ENCODE results near the gene MALSU1. TPM values are rescaled to one million over a fixed set of nuclear protein-coding genes. Genes with fewer than 3 reads are reported as not detected.

Gene MALSU1
- total and polyA plus RNA-seq, 4 donors: 30.3 to 84.6 (median 40.5) TPM

GRCh38 chr7:23266918-23267317 is 32.2 kb upstream of the MALSU1 start (continued):
- TF ChIP-seq, protein P1, sequence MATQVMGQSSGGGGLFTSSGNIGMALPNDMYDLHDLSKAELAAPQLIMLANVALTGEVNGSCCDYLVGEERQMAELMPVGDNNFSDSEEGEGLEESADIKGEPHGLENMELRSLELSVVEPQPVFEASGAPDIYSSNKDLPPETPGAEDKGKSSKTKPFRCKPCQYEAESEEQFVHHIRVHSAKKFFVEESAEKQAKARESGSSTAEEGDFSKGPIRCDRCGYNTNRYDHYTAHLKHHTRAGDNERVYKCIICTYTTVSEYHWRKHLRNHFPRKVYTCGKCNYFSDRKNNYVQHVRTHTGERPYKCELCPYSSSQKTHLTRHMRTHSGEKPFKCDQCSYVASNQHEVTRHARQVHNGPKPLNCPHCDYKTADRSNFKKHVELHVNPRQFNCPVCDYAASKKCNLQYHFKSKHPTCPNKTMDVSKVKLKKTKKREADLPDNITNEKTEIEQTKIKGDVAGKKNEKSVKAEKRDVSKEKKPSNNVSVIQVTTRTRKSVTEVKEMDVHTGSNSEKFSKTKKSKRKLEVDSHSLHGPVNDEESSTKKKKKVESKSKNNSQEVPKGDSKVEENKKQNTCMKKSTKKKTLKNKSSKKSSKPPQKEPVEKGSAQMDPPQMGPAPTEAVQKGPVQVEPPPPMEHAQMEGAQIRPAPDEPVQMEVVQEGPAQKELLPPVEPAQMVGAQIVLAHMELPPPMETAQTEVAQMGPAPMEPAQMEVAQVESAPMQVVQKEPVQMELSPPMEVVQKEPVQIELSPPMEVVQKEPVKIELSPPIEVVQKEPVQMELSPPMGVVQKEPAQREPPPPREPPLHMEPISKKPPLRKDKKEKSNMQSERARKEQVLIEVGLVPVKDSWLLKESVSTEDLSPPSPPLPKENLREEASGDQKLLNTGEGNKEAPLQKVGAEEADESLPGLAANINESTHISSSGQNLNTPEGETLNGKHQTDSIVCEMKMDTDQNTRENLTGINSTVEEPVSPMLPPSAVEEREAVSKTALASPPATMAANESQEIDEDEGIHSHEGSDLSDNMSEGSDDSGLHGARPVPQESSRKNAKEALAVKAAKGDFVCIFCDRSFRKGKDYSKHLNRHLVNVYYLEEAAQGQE (IDR thresholded peaks at IDR 0.05): no peak
- TF ChIP-seq HNF4G (IDR thresholded peaks at IDR 0.05) (no peak), FOXA1 (IDR thresholded peaks at IDR 0.05) (no peak), SP1 (IDR thresholded peaks at IDR 0.05) (no peak), ATF3 (IDR thresholded peaks at IDR 0.05) (no peak), HNF4A (conservative IDR thresholded peaks at IDR 0.05) (no peak), FOXA2 (IDR thresholded peaks at IDR 0.05) (no peak), JUND (IDR thresholded peaks at IDR 0.05) (no peak), TAF1 (conservative IDR thresholded peaks at IDR 0.05) (no peak)
- TF ChIP-seq, protein P2, sequence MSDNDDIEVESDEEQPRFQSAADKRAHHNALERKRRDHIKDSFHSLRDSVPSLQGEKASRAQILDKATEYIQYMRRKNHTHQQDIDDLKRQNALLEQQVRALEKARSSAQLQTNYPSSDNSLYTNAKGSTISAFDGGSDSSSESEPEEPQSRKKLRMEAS (IDR thresholded peaks at IDR 0.05): no peak

GRCh38 chr7:23267357-23267756 is 31.8 kb upstream of the MALSU1 start:
- Histone ChIP-seq H3K4me3 (ENCODE audit: low read depth in 1 of 3, low read length in 3 of 3) (no peak overlapping the region), H3K36me3 (ENCODE audit: control insufficient read depth in 4 of 4, insufficient read depth in 3 of 4, low read depth in 1 of 4, low read length in 3 of 4) (no peaks in the 10 kb centered on the region), H3K27ac (ENCODE audit: low read depth in 1 of 2, low read length in 2 of 2) (no peak overlapping the region), H3K27me3 (ENCODE audit: control insufficient read depth in 4 of 4, insufficient read depth in 4 of 4, low read length in 3 of 4) (peaks cover 0 to 2% (median 0%) of the 10 kb centered on the region in 4 donors), H3K9ac (ENCODE audit: low read depth in 1 of 2, low read length in 2 of 2) (no peak overlapping the region), H3K9me3 (ENCODE audit: control insufficient read depth in 4 of 4, low read length in 3 of 4) (no peaks in the 10 kb centered on the region), H3K4me1 (ENCODE audit: control insufficient read depth in 4 of 4, insufficient read depth in 4 of 4, low read length in 3 of 4) (no peaks in the 10 kb centered on the region)
- no peak for DNase-seq (ENCODE audit: low spot score)
- TF ChIP-seq NR2F2 (IDR thresholded peaks at IDR 0.05): no peak
- TF ChIP-seq, protein P2 (IDR thresholded peaks at IDR 0.05): no peak
- no peak for TF ChIP-seq ZBTB33 (IDR thresholded peaks at IDR 0.05)
- TF ChIP-seq RXRA (IDR thresholded peaks at IDR 0.05): no peak
- no peak for TF ChIP-seq RAD21 (IDR thresholded peaks at IDR 0.05)
- no peak for TF ChIP-seq HNF4G (IDR thresholded peaks at IDR 0.05)
- TF ChIP-seq, protein P1 (IDR thresholded peaks at IDR 0.05): no peak
- no peak for TF ChIP-seq FOXA1 (IDR thresholded peaks at IDR 0.05)
- TF ChIP-seq EGR1 (IDR thresholded peaks at IDR 0.05; ENCODE audit: low read depth in 2 of 2): no peak
- TF ChIP-seq JUND (IDR thresholded peaks at IDR 0.05): no peak
- TF ChIP-seq FOXA2 (IDR thresholded peaks at IDR 0.05): no peak
- no peak for TF ChIP-seq YY1 (IDR thresholded peaks at IDR 0.05)
- 96% methylated on average over 2 of the region's 2 CpGs for WGBS

Measured in liver (tissue), 9 donors.